BJ (cell line): ENCODE measurements around the gene FAM217B. TPM values are rescaled to one million over a fixed set of nuclear protein-coding genes. Genes with fewer than 3 reads are reported as not detected.

Source experiments
- CTCF ChIA-PET: fragments of 350-600 bp; formaldehyde crosslinking; extraction: SDS; loops from one replicate; lab custom pipeline; 2021; ENCODE audit warnings: antibody characterized with exemption, inconsistent platforms; lab: Yijun Ruan, JAX
- POLR2A ChIA-PET: fragments of 300-600 bp; sonication (Branson Sonifier 250); formaldehyde crosslinking; extraction: SDS; loops from one replicate; lab custom pipeline; 2021; ENCODE audit warnings: antibody characterized with exemption; lab: Charles Lee
- DNase-seq: peaks from one replicate; pipeline ENCODE4 v3.0.0-alpha.2; 2011; ENCODE audit warnings: low read depth
- H3K27me3 ChIP-seq: 2 replicates; pipeline ENCODE4 v1.6.0; 2011; ENCODE audit warnings: low read length; ENCODE audit not compliant: control insufficient read depth, insufficient read depth
- H3K36me3 ChIP-seq: 2 replicates; pipeline ENCODE4 v1.5.1; 2011; ENCODE audit warnings: low read length; ENCODE audit not compliant: control insufficient read depth, insufficient read depth
- H3K4me3 ChIP-seq: 2 replicates; pipeline ENCODE4 v1.5.1; 2011; ENCODE audit warnings: low read depth, mild to moderate bottlenecking, control low read depth, low read length
- CTCF ChIP-seq: IDR thresholded peaks from 2 replicates; pipeline ENCODE4 v1.5.1; 2011; ENCODE audit warnings: low read depth, mild to moderate bottlenecking, control low read depth, inconsistent platforms, low read length, moderate library complexity; ENCODE audit not compliant: insufficient read depth
- polyA plus RNA-seq: library from polyadenylated mRNA; depleted of rRNA; stranded (reverse); fragments of >200 nt; gene quantifications from 2 replicates; pipeline ENCODE4 v1.2.3, GENCODE V29; 2011

The FAM217B gene
- polyA plus RNA-seq, 1 experiment: 5.5 TPM

GRCh38 chr20:59962155-59962554 is 22.0 kb downstream of the FAM217B start:
- no peak for DNase-seq
- Histone ChIP-seq H3K4me3 (no peak overlapping the region), H3K36me3 (no peaks in the 10 kb centered on the region), H3K27me3 (no peaks in the 10 kb centered on the region)
- TF ChIP-seq CTCF: no peak
- ChIA-PET CTCF (interaction anchor here (0.6 to 1.9 kb wide), 3 partner anchors 10 to 16 kb away, joined by 3 to 5 read pairs (median 3); no protein-coding TSS in a partner anchor), POLR2A (no interaction called here)

- TF ChIP-seq CTCF: no peak
- POLR2A ChIA-PET: no interaction called here
- DNase-seq: no peak
These were observed 26.2 kb downstream of the FAM217B start for GRCh38 chr20:59966428-59966827.

GRCh38 chr20:59971428-59971827 is 31.2 kb downstream of the FAM217B start:
- no peak for DNase-seq
- ChIA-PET POLR2A (no interaction called here), CTCF (interaction anchor here (1.0 to 1.9 kb wide), 3 partner anchors 9 to 16 kb away, joined by 3 to 6 read pairs (median 3); partner anchors contain the start of gene CDH26)

More at GRCh38 chr20:59966428-59966827, 26.2 kb downstream of the FAM217B start:
- Histone ChIP-seq H3K27me3 (no peaks in the 10 kb centered on the region), H3K4me3 (no peak overlapping the region), H3K36me3 (no peaks in the 10 kb centered on the region)
- CTCF ChIA-PET: no interaction called here

GRCh38 chr20:59972037-59972801 is 32.0 kb downstream of the FAM217B start:
- ChIA-PET CTCF (interaction anchor here (1.0 to 1.9 kb wide), 3 partner anchors 10 to 17 kb away, joined by 3 to 6 read pairs (median 3); partner anchors contain the start of gene CDH26), POLR2A (no interaction called here)
- DNase-seq: no peak
- no peak overlapping the region for H3K4me3 ChIP-seq
- no peak for TF ChIP-seq CTCF
- H3K36me3 ChIP-seq: no peaks in the 10 kb centered on the region
- no peaks in the 10 kb centered on the region for H3K27me3 ChIP-seq

More at GRCh38 chr20:59971428-59971827, 31.2 kb downstream of the FAM217B start:
- Histone ChIP-seq H3K4me3 (no peak overlapping the region), H3K36me3 (no peaks in the 10 kb centered on the region), H3K27me3 (no peaks in the 10 kb centered on the region)
- no peak for TF ChIP-seq CTCF

GRCh38 chr20:59976156-59976782 is 36.1 kb downstream of the FAM217B start:
- POLR2A ChIA-PET: no interaction called here
- CTCF ChIA-PET: no interaction called here

More at GRCh38 chr20:59976156-59976782, 36.1 kb downstream of the FAM217B start:
- no peak for DNase-seq
- TF ChIP-seq CTCF: no peak
- no peaks in the 10 kb centered on the region for H3K27me3 ChIP-seq
- H3K36me3 ChIP-seq: no peaks in the 10 kb centered on the region
- H3K4me3 ChIP-seq: no peak overlapping the region
